Ishikawa (cell line): Measurements from ENCODE around the gene OCIAD2.

Experiments used
- CEBPB ChIP-seq: IDR thresholded peaks from 2 replicates; pipeline ENCODE4 v1.6.1; 2012
- CREB1 ChIP-seq: IDR thresholded peaks from 2 replicates; pipeline ENCODE4 v1.6.1; 2012; ENCODE audit warnings: low read depth
- EGR1 ChIP-seq: IDR thresholded peaks from 2 replicates; pipeline ENCODE4 v1.6.1; 2012
- EP300 ChIP-seq: IDR thresholded peaks from 2 replicates; pipeline ENCODE4 v1.6.1; 2012; ENCODE audit warnings: borderline replicate concordance
- FOXM1 ChIP-seq: IDR thresholded peaks from 2 replicates; pipeline ENCODE4 v1.6.1; 2012; ENCODE audit warnings: low read depth, borderline replicate concordance
- NFIC ChIP-seq: IDR thresholded peaks from 2 replicates; pipeline ENCODE4 v1.6.1; 2012
- RAD21 ChIP-seq: IDR thresholded peaks from 2 replicates; pipeline ENCODE4 v1.6.1; 2012; ENCODE audit warnings: low read depth
- TAF1 ChIP-seq: IDR thresholded peaks from 2 replicates; pipeline ENCODE4 v1.6.1; 2012; ENCODE audit warnings: low read depth, mild to moderate bottlenecking
- TCF12 ChIP-seq: IDR thresholded peaks from 2 replicates; pipeline ENCODE4 v1.6.1; 2012; ENCODE audit warnings: low read depth
- TEAD4 ChIP-seq: IDR thresholded peaks from 2 replicates; pipeline ENCODE4 v1.6.1; 2012
- YY1 ChIP-seq: IDR thresholded peaks from 2 replicates; pipeline ENCODE4 v1.6.1; 2012; ENCODE audit warnings: low read depth
- ZBTB7A ChIP-seq: IDR thresholded peaks from 2 replicates; pipeline ENCODE4 v1.6.1; 2012; ENCODE audit warnings: low read depth
- TF ChIP-seq, protein P1 (sequence below): IDR thresholded peaks from 2 replicates; pipeline ENCODE4 v1.6.1; 2012
- TF ChIP-seq, protein P2 (sequence below): IDR thresholded peaks from 2 replicates; pipeline ENCODE4 v1.6.1; 2012; ENCODE audit warnings: low read depth, mild to moderate bottlenecking
- TF ChIP-seq, protein P3 (sequence below): IDR thresholded peaks from 2 replicates; pipeline ENCODE4 v1.6.1; 2012

OCIAD2 gene, protein sequence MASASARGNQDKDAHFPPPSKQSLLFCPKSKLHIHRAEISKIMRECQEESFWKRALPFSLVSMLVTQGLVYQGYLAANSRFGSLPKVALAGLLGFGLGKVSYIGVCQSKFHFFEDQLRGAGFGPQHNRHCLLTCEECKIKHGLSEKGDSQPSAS

DNA sequence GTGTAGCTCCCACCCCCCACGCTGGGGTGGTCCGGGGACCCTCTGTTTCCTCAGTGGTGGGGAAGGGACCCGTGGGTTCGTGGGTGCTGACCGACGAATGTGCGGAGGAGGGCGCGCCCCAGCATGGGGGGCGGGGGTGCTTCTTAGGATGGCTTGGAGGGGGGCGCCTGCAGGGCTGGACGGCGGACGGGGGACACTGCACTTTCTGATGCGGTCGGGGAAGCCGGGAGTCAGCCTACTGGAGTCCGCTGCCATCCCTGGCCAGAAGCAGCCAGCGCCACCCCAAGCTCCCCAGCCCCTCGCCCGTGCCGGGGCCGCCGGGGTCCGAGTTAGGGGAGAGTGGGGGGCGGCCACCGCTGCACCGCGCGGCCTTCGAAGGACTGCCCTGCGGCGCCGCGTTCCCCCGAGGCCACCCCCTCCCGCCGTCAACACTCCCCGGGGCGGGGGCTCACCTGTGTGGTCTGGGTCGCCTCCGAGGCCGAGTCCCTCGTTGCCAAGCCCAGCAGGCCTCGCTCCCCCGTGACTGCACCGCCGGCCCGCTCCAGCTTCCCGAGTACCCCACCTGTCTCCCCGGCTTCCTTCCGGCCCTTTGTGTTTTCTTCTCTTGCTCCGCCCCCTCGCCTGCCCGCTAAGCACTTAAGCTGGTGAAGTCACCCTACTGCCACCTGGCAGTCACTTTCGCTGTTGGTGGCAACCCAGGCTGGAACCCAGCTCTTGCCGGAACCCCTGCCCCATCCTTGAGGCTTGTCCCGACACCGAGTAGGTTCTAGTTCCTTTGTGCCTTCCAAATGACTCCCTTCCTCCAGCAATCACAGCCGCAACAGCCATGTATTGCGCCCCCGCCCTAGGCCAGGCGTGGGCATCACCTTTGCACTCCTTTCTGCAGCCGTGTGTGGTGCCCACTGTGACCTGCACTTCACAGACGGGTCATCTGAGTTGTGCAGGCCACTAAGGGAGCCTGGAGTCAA, at the start of gene OCIAD2:
OCIAD2 (minus strand) TSS at position 569 of the 968 bp plus-strand sequence. CDS start 2,225 bp downstream, outside the sequence.
- TF ChIP-seq RAD21 (no peak; the same call in 1 of the 2 replicates), NFIC (peak; percentile 14; the same call in 1 of the 2 replicates), CREB1 (no peak), ZBTB7A (peak; percentile 93), TEAD4 (no peak), YY1 (no peak), TAF1 (peak; percentile 43), FOXM1 (no peak), CEBPB (no peak), TCF12 (peak; percentile 71; the same call in 1 of the 2 replicates), EP300 (peak; percentile 14; the same call in 1 of the 2 replicates)
- TF ChIP-seq, protein P1, sequence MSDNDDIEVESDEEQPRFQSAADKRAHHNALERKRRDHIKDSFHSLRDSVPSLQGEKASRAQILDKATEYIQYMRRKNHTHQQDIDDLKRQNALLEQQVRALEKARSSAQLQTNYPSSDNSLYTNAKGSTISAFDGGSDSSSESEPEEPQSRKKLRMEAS = peak; percentile 61
- TF ChIP-seq, protein P2, sequence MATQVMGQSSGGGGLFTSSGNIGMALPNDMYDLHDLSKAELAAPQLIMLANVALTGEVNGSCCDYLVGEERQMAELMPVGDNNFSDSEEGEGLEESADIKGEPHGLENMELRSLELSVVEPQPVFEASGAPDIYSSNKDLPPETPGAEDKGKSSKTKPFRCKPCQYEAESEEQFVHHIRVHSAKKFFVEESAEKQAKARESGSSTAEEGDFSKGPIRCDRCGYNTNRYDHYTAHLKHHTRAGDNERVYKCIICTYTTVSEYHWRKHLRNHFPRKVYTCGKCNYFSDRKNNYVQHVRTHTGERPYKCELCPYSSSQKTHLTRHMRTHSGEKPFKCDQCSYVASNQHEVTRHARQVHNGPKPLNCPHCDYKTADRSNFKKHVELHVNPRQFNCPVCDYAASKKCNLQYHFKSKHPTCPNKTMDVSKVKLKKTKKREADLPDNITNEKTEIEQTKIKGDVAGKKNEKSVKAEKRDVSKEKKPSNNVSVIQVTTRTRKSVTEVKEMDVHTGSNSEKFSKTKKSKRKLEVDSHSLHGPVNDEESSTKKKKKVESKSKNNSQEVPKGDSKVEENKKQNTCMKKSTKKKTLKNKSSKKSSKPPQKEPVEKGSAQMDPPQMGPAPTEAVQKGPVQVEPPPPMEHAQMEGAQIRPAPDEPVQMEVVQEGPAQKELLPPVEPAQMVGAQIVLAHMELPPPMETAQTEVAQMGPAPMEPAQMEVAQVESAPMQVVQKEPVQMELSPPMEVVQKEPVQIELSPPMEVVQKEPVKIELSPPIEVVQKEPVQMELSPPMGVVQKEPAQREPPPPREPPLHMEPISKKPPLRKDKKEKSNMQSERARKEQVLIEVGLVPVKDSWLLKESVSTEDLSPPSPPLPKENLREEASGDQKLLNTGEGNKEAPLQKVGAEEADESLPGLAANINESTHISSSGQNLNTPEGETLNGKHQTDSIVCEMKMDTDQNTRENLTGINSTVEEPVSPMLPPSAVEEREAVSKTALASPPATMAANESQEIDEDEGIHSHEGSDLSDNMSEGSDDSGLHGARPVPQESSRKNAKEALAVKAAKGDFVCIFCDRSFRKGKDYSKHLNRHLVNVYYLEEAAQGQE = no peak

DNA sequence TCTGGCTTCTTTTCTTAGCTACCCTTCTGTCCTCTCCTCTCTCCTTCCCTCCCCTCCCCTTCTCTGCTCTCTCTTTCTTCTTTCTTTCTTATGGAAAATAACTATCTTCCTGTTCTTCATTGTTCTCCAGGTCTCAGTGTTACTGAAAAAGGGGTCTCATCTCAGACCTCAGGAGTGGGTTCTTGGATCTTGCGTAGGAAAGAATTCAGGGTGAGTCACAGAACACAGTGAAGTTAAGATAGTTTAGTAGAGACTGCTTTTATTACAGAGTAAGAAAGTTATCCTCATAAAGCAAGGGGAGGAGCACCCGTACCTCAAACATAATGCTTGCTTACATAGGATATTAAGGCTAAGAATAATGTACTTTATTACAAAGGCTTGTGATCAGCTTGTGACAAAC, 47.7 kb upstream of the OCIAD2 start:
- TF ChIP-seq NFIC (no peak), EP300 (no peak), CEBPB (no peak), RAD21 (no peak), YY1 (no peak)
- TF ChIP-seq, protein P1 = no peak
- TF ChIP-seq, protein P3, sequence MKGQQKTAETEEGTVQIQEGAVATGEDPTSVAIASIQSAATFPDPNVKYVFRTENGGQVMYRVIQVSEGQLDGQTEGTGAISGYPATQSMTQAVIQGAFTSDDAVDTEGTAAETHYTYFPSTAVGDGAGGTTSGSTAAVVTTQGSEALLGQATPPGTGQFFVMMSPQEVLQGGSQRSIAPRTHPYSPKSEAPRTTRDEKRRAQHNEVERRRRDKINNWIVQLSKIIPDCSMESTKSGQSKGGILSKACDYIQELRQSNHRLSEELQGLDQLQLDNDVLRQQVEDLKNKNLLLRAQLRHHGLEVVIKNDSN = no peak

DNA sequence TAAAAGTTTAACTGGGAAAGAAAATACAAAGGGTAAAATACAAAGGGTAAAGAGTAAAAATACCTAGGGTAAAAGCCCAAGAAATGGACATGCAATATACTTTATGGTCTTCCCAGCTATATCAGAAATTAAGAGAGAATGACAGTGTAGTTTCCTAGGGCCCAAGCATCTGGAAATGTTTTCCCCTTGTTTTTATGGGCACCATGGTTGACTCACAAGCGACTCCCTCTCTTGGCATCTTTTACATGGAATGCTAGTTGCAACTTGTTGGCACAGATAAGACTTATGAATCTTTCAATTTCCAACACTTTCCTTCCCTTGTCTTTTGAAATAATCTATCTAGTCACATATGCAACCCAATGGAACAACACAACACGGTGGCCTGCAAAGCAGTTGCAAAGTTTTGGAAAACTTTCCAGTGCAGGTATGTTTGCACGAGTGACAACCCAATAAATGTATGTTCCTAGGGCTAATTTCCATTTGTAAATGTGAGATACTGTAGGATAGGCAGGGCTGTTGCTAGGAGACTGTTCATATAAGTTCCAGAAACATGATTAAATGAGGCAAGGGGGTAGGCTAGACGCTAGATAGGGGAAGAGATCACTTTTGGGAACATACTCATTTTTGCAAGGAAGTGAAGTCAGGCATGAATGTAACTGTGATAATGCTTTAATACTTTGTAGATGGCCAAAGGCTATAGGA, 43.1 kb upstream of the OCIAD2 start:
- no peak for TF ChIP-seq CREB1
- TF ChIP-seq ZBTB7A = no peak
- TF ChIP-seq YY1 = no peak
- no peak for TF ChIP-seq FOXM1
- TF ChIP-seq, protein P1 = no peak
- TF ChIP-seq CEBPB = no peak
- TF ChIP-seq, protein P2 = no peak
- no peak for TF ChIP-seq RAD21
- no peak for TF ChIP-seq TEAD4
- TF ChIP-seq, protein P3 = no peak
- no peak for TF ChIP-seq TCF12
- no peak for TF ChIP-seq EP300
- no peak for TF ChIP-seq NFIC

DNA sequence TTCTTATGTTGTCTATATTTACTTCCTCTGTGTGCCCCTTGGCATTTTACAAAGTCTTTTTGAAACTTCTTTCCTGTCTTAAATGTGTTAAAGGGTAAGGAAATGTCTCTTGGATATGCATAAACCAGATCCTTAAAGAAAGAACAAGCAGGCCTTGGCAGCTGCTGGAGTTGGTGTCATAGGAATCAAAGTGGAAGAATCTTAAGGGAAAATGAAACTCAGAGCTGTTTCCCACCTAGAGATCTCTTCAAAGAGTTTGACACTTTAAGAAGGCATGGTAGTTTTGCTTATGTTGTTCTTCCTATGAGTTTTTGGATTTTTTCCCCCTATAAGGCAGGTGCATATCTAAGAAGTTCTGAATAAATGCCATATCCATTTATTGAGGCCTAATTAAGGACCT, 42.5 kb upstream of the OCIAD2 start:
- TF ChIP-seq ZBTB7A (no peak), TCF12 (no peak), RAD21 (no peak), CREB1 (no peak), EP300 (no peak), EGR1 (no peak), FOXM1 (no peak), YY1 (no peak), CEBPB (no peak)
- TF ChIP-seq, protein P2 = no peak
- TF ChIP-seq, protein P3 = no peak
